Left renal cortex interstitium (tissue), 4 donors: ENCODE data around the gene BRWD1. TPM values are rescaled to one million over a fixed set of nuclear protein-coding genes. Genes with fewer than 3 reads are reported as not detected.

Source experiments
- DNase-seq, 4 donors: peaks; one replicate each; pipeline ENCODE4 v3.0.0-alpha.2; 2013; ENCODE audit warnings: low read depth in 4 of 4, low spot score in 2 of 4, missing footprints in 1 of 4
- polyA plus RNA-seq, 4 donors: library from polyadenylated mRNA; unstranded; fragments of 120-200 nt; gene quantifications; one replicate each; pipeline ENCODE4 v1.2.1, GENCODE V29; 2013; ENCODE audit not compliant: insufficient read length in 4 of 4

Gene BRWD1
- polyA plus RNA-seq, result 10 to 100 TPM; 44.3 to 56.3 (median 48.1) TPM

DNA sequence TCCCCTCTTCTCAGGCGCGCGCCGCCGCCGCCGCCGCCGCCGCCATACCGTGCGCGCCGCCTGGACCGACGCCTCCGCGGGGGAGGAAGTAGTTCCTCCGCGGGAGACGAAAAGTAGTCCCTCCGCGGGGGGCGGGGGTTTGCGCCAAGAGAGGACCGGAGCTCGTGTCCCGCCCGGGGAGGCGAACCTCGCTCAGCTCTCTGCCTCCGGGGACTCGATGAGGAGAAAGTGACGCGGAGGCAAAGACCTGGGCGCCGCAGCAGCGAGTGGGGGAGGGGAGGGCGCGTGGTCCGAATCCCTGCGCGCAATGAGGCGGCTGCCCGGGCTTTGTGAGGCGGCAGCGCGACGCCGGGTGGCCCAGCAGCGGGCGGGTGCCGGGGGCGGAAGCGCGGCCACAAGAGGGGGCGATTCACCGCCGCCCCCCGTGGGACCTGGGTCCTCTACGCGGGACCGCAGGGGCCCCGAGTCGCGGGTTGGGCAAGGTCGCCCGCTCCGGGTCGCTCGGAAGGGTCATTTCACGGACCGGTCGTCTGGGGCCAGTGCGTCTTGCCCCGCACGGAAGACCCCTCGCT, at the start of gene BRWD1:
Gene BRWD1, minus strand, starts transcription at position 62 of the 572 bp plus-strand sequence. CDS start 141 bp downstream, outside the sequence.
- peak; percentile 76 to 83 (median 77) for DNase-seq

DNA sequence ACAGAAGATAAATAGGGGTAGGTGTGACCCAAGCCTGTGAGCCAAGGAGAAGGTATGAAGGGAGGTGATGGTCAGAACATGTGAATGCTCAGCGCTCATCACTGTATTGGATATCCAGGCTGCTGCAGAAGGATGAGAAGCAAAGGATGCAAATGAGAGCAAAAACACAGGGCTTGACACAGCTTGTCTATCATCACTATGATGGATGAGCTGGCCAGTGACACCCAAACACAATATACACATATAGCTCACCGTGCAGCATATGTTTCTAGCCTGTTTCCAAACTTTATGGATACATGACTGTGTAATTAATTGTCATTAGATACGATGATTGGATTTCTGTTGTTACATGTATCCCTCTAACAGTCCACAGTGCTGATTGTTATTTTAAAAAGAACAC, 49.3 kb upstream of the BRWD1 start:
- no peak for DNase-seq

DNA sequence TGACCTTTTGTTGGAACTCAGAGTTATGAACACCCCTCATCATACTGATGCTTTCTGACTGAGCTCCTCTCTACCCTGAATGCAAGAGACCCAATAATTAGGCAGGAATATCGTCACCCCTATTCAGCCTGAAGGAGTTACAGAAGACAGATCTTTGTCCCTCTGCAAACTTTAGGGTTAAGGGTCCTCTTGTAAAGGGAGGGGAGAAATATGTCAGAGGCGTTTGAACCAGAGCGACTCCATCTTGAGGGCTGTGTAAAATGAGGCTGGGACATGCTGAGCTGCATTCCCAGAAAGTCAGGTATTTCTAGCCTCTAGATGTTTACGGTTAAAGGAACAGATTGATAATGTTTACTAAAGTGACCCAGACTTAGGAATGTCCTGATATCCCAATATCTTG, 46.0 kb upstream of the BRWD1 start:
- DNase-seq, result no peak

DNA sequence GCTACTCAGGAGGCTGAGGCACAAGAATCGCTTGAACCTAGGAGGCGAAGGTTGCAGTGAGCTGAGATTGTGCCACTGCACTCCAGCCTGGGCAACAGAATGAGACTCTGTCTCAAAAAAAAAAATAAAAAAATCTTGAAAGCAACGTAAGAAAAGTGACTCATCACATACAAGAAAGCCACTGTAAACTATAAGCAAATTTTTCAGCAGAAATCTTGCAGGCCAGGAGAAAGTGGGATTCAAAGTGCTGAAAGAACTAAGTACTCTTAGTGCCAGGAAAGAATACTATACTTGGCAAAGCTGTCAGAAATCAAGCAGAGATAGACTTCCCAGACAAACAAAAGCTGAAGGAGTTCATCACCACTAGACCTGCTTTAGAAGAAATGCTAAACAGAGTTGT, 39.9 kb upstream of the BRWD1 start:
- no peak for DNase-seq

DNA sequence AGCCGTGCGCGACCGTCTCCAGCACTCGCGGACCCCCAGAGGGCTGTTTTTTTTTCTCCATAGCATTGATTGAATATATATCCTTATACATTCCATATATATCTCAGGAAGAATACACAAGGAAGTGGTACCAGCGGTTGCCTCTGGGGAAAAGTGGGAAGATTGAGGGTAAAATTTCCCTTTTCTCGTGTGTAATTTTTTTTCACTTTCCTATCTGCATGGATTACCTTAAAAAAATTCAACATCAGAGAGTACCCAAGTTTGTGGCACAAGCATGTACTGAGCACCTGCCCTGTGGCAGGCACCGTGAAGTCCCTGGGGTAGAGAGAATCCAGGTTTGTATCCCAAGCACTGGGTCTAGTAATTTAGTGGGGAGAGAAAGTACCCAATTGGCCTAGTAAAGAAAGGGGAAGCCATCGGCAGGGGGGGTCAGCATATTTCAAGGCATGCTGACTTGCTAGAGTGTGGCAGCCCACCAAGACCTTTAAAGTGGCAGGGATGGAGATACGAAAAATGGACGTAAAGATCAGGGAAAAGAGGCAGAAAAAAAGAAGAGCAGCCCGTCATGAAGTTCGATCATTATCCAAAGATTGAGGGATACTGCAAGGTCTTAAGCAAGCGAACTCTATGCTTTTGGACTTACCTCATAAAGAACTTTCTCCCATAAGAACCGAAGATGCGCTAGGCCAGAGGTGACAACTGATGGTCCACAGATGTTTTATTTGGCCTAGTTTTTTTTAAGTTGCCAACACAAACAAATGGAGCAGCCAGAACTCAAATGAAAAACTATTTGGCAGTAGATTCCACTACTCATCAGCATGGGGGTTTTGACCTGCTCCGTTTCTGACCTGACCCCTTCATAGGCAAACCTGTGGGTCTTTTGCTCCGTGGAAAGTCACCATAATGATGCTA, 36.9 kb upstream of the BRWD1 start:
- no peak for DNase-seq

DNA sequence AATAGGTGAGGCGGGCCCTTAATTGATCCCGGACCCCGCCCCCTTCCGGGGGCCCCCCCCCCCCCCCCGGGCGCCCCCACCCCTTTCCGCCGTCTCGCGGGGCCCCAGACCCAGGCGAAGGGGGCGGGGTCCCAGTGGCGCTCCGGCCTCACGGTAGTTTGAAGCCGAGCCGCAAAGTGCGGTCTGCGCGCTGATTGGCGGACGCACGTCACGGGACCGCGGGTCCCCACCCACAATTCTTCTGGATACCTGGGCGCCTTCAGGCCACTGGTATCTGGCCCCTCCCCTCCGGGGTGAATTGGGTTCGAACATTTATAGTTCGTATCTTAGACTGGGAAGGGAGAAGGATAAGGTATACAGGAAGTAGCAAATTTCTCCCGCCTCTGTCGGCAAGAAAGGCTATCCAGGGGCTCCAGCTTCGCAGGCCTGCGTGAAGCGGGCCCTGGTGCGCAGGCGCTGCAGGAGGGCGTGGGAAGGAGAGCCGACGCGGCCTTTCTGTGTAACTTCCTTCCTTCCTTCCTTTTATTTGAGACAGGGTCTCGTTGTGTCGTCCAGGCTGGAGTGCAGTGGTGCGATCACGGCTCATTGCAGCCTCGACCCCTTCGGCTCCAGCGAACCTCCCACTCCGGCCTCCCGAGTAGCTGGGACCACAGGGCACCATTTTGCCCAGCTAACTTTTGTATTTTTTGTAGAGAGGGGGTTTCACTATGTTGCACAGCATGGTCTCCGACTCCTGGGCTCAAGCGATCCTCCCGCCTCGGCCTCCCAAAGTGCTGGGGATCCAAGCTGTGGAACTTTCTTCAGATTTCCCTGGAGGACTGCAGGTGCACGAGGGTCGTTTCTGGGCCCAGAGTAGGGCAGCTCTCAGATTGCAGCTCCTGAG, 36.0 kb upstream of the BRWD1 start:
- DNase-seq, result peak; percentile 93 to 96 (median 96)

DNA sequence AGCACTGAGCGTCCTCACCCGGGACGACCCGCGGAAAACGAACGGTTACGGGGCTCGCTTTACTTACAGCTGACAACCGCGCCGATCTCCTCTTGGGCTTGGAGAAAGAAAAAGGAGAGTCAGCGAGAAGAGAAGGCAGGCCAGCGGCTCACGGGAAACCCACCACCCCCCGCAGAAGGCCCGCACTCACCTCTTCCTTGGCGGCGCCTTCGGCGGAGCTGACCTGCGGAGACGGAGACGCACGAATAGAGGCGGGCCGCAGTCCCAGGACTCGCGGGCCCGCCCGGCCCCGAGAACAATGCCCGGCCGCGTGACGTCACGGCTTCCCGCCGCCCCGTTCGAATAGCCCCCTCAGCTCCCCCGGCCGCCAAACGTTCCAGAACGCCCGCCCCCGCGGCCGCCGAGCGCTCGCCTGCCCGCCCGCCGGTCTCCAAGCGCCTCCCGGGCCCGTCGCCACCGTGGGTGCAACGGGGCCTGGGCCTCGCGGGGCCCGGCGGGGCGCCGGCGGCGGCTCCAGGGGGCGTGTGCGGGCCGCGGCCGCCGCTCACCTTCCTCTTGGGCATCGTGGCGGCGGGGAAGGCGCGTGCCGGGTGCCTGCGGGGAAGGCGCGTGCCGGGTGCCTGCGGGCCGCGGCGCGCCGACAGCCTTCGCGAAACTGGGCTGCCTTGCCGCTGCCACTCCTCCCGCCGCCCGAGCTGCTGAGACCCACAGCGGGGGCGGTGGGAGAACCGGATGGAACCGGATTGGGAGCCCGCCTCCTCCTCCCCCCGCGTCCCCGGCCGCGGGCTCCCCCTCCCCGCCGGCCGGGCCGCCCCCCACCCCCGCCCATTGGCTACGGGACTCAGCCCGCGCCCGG, 35.2 kb upstream of the BRWD1 start, which contains the start of gene HMGN1:
Gene HMGN1, minus strand, starts transcription at position 734 of the 856 bp plus-strand sequence. Its CDS starts 171 bp downstream, at position 563.
- peak in 3 of 4 donors; percentile 37 to 78 (median 76) for DNase-seq

DNA sequence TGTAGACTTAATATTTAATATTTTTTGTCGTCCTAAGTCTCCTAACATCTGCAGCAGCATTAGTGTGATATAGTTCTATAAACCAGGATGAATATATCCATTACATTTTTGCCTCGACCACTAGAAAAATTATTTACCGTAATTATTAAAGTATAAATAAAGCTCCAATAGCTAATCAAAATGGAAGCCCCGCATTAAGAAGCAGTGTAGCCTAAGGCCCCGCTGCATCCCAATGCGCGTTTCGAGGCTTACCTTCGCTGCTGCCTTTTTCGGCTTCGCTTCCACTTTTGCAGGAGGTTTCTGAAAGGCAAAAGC, 34.6 kb upstream of the BRWD1 start:
- DNase-seq, result no peak

DNA sequence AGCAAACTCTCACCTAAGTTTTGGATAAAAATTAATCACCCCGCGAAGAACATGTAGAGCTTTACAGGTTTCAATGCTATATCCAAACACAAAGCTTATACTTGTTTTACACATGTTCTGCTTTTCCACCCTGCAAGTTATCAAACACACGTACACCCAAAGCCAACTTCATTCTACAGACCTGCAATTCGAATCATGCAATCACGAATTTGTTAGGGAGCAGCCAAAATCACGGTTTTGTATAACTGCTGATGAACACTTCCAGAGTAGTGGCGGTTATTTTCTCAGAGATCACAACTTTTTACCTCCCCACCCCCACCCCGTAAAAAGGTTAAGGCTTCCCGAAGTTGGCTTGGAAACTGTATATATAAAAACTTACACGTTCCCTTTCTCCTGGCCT, 34.1 kb upstream of the BRWD1 start:
- DNase-seq, result no peak

DNA sequence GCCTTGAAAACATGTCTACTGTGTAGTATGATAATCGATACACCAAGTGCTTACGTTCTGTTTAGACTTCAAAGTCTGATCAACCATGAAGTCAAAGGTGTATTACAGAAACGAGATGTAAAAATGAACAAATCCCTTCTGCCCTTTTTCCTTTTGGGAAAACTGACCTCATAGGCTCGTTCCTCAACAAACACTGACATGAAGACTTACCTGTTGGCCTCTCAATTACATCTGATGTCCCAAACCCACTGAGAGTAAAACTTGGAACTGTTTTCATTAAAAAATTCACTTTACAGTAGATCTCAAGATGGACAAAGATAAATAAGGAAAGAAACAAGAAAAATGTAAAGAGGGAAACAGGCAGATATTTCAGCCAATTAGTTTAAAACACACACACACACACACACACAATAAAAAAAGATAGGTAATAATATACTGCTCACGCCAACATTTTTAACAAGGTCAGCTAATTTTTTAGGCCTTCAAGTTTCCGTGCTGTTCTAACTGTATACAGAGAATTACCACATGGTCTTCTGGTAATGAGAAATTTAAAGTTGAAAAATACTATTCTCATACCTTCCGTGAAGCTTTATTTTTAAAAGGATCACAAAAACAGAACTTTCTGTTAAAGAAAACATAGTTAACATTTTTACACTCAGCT, 33.4 kb upstream of the BRWD1 start:
- DNase-seq, result no peak

DNA sequence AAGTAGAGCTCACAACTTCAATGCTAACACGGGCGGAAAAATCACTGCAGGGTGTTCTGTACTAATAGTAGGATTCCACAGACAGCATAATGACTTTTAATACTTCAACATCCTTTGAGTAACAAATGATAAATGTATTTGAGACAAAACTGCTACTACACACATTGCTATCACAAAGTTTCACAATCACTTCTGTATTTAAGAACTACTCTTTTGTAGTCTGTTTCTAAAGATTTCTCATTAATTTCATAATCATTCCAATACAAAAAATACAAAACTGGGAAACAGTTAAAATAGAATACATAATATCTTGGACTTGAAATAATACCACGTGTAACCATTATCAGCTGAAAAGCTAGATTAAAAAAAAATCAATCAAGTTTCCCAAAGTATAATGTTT, 32.8 kb upstream of the BRWD1 start:
- DNase-seq, result no peak

DNA sequence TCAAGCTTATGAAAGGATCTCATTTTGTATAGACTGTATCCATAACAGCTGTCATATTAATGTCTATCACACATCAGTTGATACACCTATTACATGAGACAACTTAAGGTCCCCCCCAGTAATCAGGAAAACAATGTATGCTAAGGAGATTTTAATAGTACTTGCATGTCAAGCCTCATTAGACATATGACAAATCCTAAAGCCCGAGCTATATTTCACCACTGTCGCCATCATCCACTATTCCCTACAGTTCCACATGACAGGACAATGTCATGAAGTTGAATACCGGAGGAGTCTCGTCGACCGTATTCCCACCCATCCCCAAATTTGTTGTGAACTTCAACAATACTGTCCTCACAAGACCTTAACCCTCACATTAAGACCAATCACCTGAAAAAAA, 32.0 kb upstream of the BRWD1 start:
- no peak for DNase-seq

DNA sequence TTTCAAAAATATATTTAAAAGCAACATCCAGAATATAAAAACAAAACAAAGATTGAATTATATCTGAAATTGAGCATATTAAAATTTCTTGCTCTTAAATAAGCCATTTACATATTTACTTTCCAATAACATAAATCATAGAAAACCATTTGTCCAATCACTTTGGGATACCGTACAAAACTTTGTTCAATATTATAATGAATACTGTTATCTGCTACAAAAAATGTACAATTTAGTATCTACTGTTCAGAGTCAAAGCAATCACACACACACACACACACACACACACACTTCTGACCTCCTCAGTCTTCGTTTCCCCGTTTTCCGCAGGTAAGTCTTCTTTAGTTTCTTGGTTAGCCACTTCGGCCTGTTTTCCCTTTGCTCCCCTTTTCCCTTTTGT, 31.4 kb upstream of the BRWD1 start:
- DNase-seq, result no peak

DNA sequence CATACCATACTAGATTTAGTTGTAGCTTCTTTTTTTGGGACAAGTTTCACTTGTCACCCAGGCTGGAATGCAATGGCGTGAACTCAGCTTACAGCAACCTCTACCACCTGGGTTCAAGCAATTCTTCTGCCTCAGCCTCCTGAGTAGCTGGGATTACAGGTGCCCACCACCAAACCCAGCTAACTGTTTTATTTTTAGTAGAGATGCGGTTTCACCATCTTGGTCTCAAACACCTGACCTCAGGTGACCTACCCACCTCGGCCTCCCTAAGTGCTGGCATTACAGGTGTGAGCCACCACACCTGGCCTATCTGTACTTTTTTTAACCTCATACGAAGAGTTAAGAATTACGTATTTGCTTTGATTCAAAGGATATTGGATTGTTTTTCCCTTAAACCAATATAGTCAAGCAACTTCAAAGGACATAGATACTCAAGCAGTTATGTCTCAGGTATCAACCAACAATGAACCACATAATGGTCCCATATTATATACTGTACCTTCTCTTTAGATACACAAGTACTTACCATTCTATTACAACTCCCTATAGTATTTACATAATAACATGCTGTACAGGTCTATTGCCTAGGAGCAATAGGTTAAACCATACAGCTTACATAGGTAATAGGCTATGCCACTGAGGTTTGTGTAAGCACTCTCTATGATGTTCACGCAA, 28.0 kb upstream of the BRWD1 start:
- DNase-seq, result no peak

DNA sequence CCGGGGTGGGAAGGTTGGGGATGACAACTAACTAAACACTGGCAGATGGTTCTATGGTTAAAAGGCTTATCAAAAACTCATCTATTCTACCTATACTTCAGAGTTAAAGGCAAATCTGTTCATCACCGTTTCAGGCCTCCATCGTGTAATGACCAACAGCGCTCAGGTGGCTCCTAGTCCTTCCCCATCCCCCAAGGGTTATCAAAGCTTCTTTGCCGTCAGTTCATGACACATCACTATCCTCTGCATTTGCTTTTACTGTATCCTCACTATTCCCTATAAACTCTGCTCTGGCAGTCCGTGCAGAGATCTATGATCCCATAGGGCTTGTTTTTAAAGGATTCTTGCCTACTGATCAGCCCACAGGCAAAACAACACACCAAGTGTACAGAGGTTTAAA, 27.3 kb upstream of the BRWD1 start:
- DNase-seq, result no peak

DNA sequence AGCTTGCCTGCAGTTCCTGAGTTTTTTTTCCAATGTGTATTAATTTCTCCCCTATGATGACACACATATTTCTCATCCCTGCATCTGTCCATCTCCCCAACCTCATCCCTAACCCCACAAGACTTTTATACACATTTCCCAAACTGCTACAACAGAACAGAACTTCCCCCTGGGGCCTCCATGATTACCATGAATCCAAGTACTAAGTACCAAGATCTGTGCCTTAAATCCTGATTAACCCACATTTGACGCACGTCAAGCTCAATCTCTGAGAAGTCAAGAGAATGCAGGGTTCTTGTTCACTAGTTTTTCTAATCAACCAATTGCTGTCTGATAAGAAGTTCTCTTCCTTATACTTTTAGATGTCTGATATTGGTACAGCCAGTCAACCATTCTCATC, 25.8 kb upstream of the BRWD1 start:
- DNase-seq, result no peak

DNA sequence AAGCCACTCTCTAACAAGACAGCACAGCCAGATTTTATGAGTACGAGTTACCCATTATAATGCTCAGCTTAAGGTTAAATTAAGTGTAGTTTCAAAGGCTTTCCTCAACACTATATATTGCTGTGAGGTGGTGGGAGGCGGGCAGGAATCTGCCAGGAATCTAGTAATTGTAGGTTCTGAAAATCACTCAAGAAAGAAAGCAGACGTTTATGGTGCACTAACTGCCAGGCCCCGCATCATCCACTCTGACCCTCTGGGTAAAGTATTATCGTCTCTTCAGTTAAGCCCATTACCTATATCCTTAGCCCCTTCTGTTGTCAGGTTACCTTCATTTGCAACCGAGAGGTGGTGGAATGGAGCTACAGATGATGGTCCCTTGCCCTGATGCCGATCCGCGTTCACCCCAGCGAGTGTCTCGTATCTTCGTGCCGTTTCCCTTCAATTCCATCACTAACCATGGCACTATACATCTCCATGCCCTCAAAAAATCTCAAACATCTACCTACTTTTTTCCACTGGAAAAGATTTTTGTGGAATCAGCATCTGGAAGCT, 23.1 kb upstream of the BRWD1 start:
- no peak for DNase-seq

DNA sequence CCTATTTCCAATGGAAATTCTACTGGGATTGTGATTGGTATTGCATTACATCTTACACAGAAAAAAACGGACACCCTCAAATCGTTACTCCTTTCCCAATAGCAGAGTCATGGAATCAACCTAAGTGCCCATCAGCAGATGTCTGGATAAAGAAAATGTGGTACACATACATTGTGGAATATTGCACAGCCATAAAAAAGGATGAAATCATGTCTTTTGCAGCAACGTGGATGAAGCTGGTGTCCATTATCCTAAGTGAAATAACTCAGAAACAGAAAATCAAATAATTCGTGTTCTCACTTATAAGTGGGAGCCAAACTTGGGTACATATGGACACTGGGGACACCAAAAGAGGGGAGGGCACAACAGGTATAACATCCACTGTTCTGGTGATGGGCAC, 21.2 kb upstream of the BRWD1 start:
- no peak for DNase-seq

DNA sequence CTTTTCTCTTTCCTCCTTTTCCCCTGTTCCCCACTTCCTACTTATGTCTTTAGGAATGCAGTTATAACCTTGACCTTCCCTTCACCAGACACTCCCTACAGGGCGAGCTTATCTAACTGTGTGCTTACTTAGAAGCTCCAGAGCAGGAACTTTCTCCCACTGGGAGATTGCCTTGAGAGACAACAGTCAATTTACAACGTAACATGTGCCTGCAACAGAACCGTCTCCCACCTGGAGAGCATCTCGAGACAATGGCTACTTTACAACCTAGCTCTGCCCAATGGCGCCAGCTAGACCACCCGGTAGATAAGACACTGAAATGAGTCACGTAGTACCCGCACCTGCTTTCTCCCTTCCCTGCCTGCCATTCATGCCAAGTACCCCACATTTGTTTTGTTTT, 18.7 kb upstream of the BRWD1 start:
- no peak for DNase-seq
